Hepatocyte (in vitro differentiated cells): ENCODE data around the gene DLG2. TPM values are rescaled to one million over a fixed set of nuclear protein-coding genes. Genes with fewer than 3 reads are reported as not detected.
"Not testable (repeated sequence)": the region's sequence is repeated elsewhere in the genome, so short reads cannot be mapped to it uniquely, and the experiment has no call there.

Source experiments
- DNase-seq: peaks from one replicate; pipeline ENCODE4 v3.0.0-alpha.2; 2016; ENCODE audit warnings: low spot score
- H2AFZ ChIP-seq: fragments of 200-600 bp; sonication (generic); 2 replicates; pipeline ENCODE4 v1.6.0; 2016; ENCODE audit warnings: antibody characterized with exemption, mild to moderate bottlenecking
- H3K27ac ChIP-seq: fragments of 200-600 bp; sonication (generic); 2 replicates; pipeline ENCODE4 v1.5.1; 2016; ENCODE audit warnings: mild to moderate bottlenecking
- H3K27me3 ChIP-seq: fragments of 200-600 bp; sonication (generic); 2 replicates; pipeline ENCODE4 v1.6.1; 2016
- H3K36me3 ChIP-seq: fragments of 200-600 bp; sonication (generic); replicated peaks from 2 replicates; pipeline ENCODE4 v1.5.1; 2016; ENCODE audit warnings: low read depth; ENCODE audit not compliant: insufficient read depth
- H3K4me1 ChIP-seq: fragments of 200-600 bp; sonication (generic); 2 replicates; pipeline ENCODE4 v1.5.1; 2016; ENCODE audit warnings: mild to moderate bottlenecking, moderate library complexity; ENCODE audit not compliant: insufficient read depth
- H3K4me2 ChIP-seq: fragments of 200-600 bp; sonication (generic); 2 replicates; pipeline ENCODE4 v1.6.0; 2016
- H3K4me3 ChIP-seq: fragments of 200-600 bp; sonication (generic); 2 replicates; pipeline ENCODE4 v1.5.1; 2016; ENCODE audit warnings: mild to moderate bottlenecking
- H3K79me2 ChIP-seq: fragments of 200-600 bp; sonication (generic); 2 replicates; pipeline ENCODE4 v1.6.0; 2017; ENCODE audit warnings: mild to moderate bottlenecking
- H3K9me2 ChIP-seq: fragments of 200-600 bp; sonication (generic); replicated peaks from 2 replicates; pipeline ENCODE4 v1.6.0; 2017; ENCODE audit warnings: mild to moderate bottlenecking; ENCODE audit not compliant: insufficient read depth
- H3K9me3 ChIP-seq: fragments of 200-600 bp; sonication (generic); 2 replicates; pipeline ENCODE4 v1.5.1; 2016; ENCODE audit warnings: low read depth, mild to moderate bottlenecking
- H4K20me1 ChIP-seq: fragments of 200-600 bp; sonication (generic); 2 replicates; pipeline ENCODE4 v1.6.0; 2016; ENCODE audit warnings: mild to moderate bottlenecking; ENCODE audit not compliant: insufficient read depth, poor library complexity, severe bottlenecking
- EZH2 ChIP-seq: fragments of 200-600 bp; sonication (generic); IDR thresholded peaks from 2 replicates; pipeline ENCODE4 v1.6.1; 2016; ENCODE audit warnings: antibody characterized with exemption, mild to moderate bottlenecking, borderline replicate concordance
- EZH2phosphoT487 ChIP-seq: fragments of 200-600 bp; sonication (generic); IDR thresholded peaks from one replicate; pipeline ENCODE4 v1.6.1; 2018; ENCODE audit warnings: antibody characterized with exemption, mild to moderate bottlenecking, low read depth, moderate library complexity; ENCODE audit not compliant: unreplicated experiment, severe bottlenecking
- WGBS: methylation state at CpG from one replicate; pipeline ENCODE4 v1.1.6; 2016; ENCODE audit warnings: low lambda C conversion rate; ENCODE audit errors: missing lambda C conversion rate; 5-methylcytosine and 5-hydroxymethylcytosine counted together
- polyA plus RNA-seq: library from polyadenylated mRNA; unstranded; fragments of >200 nt; fragmentation: Nextera tagmentation; extraction: Ambion mirVana; gene quantifications from 2 replicates; pipeline ENCODE4 v1.2.1, GENCODE V29; 2016
- total RNA-seq: library from RNA; depleted of rRNA; stranded (reverse); fragments of >200 nt; gene quantifications from 2 replicates; pipeline ENCODE4 v1.2.3, GENCODE V29; 2014
- TF ChIP-seq, protein P1 (sequence below): fragments of 200-600 bp; sonication (generic); IDR thresholded peaks from 2 replicates; pipeline ENCODE4 v1.5.1; 2016; ENCODE audit warnings: antibody characterized with exemption, mild to moderate bottlenecking; ENCODE audit not compliant: poor library complexity

Gene DLG2
- total and polyA plus RNA-seq, 2 experiments from 2014 or later: 2.6 to 6.8 TPM

- Histone ChIP-seq H3K9me3 (no peaks in the 10 kb centered on the region), H3K4me1 (no peaks in the 10 kb centered on the region), H3K79me2 (no peaks in the 10 kb centered on the region), H2AFZ (no peak overlapping the region), H3K27ac (no peak overlapping the region), H3K9me2 (no peaks in the 10 kb centered on the region), H3K27me3 (no peaks in the 10 kb centered on the region), H3K4me3 (no peak overlapping the region), H3K36me3 (no peaks in the 10 kb centered on the region), H3K4me2 (no peak overlapping the region), H4K20me1 (no peaks in the 10 kb centered on the region)
- WGBS: 97% methylated on average over 11 of the region's 11 CpGs
- TF ChIP-seq, protein P1, sequence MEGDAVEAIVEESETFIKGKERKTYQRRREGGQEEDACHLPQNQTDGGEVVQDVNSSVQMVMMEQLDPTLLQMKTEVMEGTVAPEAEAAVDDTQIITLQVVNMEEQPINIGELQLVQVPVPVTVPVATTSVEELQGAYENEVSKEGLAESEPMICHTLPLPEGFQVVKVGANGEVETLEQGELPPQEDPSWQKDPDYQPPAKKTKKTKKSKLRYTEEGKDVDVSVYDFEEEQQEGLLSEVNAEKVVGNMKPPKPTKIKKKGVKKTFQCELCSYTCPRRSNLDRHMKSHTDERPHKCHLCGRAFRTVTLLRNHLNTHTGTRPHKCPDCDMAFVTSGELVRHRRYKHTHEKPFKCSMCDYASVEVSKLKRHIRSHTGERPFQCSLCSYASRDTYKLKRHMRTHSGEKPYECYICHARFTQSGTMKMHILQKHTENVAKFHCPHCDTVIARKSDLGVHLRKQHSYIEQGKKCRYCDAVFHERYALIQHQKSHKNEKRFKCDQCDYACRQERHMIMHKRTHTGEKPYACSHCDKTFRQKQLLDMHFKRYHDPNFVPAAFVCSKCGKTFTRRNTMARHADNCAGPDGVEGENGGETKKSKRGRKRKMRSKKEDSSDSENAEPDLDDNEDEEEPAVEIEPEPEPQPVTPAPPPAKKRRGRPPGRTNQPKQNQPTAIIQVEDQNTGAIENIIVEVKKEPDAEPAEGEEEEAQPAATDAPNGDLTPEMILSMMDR: no peak
- TF ChIP-seq EZH2: no peak
- TF ChIP-seq EZH2phosphoT487: no peak
- no peak for DNase-seq
Measured at GRCh38 chr11:83601201-83601913, 2025.8 kb downstream of the DLG2 start.

DNA sequence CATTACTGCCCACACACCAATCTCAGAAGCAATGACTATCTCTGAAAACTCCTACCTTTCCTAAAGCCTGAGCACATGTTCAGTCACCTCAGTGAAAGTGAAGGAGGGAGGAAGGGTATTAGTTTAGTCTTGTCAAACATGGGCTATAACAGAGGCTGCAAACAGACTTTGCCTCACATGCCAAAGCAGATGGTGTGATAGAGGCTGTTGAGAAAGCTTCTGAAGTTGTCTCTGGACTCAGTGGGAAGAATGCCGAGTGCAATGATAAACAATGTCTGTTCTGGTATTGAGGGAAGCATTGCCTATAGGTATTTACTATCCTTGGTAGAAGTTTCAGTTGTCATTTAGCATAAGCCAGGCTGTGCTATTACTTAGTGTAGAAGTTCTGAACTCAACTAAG lies 2026.5 kb downstream of the DLG2 start:
- Histone ChIP-seq H4K20me1 (no peaks in the 10 kb centered on the region), H3K4me2 (no peak overlapping the region), H3K27ac (no peak overlapping the region), H3K9me3 (no peaks in the 10 kb centered on the region), H3K27me3 (no peaks in the 10 kb centered on the region), H3K36me3 (no peaks in the 10 kb centered on the region), H3K4me1 (no peaks in the 10 kb centered on the region), H2AFZ (no peak overlapping the region), H3K79me2 (no peaks in the 10 kb centered on the region), H3K9me2 (no peaks in the 10 kb centered on the region), H3K4me3 (no peak overlapping the region)
- DNase-seq: peak; percentile 11
- 29% methylated on average over 1 of the region's 1 CpG for WGBS
- TF ChIP-seq EZH2 (no peak), EZH2phosphoT487 (no peak)
- TF ChIP-seq, protein P1: no peak

DNA sequence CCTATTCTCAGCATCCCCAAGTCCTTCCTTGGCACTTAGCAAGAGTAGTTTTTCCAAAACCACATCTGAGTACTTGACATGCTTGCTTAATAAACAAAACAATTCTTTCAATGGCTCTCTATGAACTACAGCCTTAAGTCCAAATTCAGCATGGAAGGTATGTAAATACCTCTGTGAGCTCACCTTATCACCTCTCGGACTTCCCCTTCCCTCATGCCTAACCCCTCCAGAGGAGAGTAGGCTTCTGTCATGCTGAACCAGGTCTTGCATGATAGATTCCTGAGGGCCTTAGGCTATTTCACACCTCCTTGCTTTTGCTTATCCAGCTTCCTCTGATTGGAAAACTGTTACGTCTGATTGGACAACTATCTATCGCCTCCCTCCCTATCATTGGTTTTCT lies 2028.1 kb downstream of the DLG2 start:
- Histone ChIP-seq H3K9me3 (no peaks in the 10 kb centered on the region), H3K4me1 (no peaks in the 10 kb centered on the region), H3K4me2 (no peak overlapping the region), H2AFZ (no peak overlapping the region), H3K79me2 (no peaks in the 10 kb centered on the region), H3K9me2 (no peaks in the 10 kb centered on the region), H3K36me3 (no peaks in the 10 kb centered on the region), H3K4me3 (no peak overlapping the region), H3K27me3 (no peaks in the 10 kb centered on the region), H3K27ac (no peak overlapping the region), H4K20me1 (no peaks in the 10 kb centered on the region)
- DNase-seq: no peak
- no peak for TF ChIP-seq EZH2phosphoT487
- TF ChIP-seq, protein P1: no peak
- TF ChIP-seq EZH2: no peak
- WGBS: 85% methylated on average over 3 of the region's 3 CpGs

DNA sequence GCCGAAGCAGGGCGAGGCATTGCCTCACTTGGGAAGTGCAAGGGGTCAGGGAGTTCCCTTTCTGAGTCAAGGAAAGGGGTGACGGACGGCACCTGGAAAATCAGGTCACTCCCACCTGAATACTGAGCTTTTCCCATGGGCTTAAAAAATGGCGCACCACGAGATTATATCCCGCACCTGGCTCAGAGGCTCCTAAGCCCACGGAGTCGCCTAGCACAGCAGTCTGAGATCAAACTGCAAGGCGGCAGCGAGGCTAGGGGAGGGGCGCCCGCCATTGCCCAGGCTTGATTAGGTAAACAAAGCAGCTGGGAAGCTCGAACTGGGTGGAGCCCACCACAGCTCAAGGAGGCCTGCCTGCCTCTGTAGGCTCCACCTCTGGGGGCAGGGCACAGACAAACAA lies 2039.3 kb downstream of the DLG2 start:
- not testable (repeated sequence) for H3K9me3 ChIP-seq, H3K4me3 ChIP-seq, H3K9me2 ChIP-seq, H3K27me3 ChIP-seq, H3K4me1 ChIP-seq, H2AFZ ChIP-seq, H3K27ac ChIP-seq, H4K20me1 ChIP-seq, H3K79me2 ChIP-seq, DNase-seq, H3K36me3 ChIP-seq
- peak overlapping the region; percentile 53 for H3K4me2 ChIP-seq
- WGBS: 43% methylated on average over 14 of the region's 14 CpGs
